22Rv1 (cell line): ENCODE data around the gene NDUFB11.

ENCODE experiments used
- CTCF ChIP-seq: fragments of 450-650 bp; IDR thresholded peaks from 2 replicates; pipeline ENCODE4 v1.5.1; 2017; ENCODE audit warnings: mild to moderate bottlenecking
- ZFX ChIP-seq: fragments of 450-650 bp; IDR thresholded peaks from 2 replicates; pipeline ENCODE4 v1.6.1; 2017; ENCODE audit warnings: antibody characterized with exemption, borderline replicate concordance

GRCh38 chrX:47187106-47187677 lies 42.7 kb upstream of the NDUFB11 start:
- TF ChIP-seq CTCF (no peak), ZFX (no peak)
